ENCODE results near the gene RAPGEF2.

RAPGEF2 gene

DNA sequence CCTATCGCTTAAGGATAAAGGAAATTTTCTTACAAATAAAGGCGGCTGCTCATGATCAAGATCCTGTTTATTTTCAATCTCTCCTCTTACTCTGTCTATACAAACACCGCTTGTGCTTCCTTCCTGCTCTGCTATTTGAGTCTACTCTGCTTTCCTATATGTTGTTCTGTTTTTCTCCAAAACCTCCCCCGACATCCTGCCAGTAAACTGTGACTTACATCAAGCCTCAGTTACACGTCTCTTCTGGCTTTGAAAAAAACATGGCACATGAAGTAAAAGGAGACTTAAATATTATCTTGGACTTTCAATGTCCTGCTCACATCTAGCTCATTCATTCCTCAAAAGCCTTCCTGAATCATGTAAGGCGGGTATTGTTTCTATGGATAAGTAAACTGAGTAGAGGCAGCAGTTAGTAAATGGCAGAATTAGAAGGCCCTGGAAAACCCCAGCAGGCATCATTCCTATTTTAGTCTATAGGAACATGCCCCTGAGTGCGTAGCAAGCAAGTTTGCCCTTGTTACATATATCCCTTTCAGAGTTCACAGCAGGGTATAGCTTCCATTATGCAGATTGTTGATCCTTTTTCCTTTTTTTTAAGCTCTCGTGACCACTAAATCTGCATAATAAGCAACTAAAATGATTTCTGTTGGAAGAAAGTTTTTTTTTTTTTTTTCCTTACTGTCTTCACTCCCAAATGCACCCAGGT is 280.1 kb downstream of the RAPGEF2 start:
- DNase-seq: no peak

GRCh38 chr4:159383562-159383931 is 280.7 kb downstream of the RAPGEF2 start:
- no peak for DNase-seq

DNA sequence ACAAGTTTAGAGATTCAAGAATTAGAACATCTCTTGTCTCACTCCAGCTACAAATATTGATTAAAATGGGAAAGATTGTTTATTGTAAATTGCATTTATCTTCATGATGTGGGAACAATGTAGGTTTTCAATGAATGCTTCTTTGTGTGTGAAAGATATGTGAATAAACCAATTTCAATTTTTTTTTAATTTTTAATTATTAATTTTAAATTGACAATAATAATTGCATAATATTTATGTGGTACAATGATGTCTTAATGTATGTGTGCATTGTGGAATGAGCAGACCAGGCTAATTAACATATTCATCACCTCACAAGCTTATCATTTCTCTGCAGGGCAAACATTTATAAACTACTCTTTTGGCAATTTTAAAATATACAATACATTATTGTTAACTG is 281.1 kb downstream of the RAPGEF2 start:
- no peak for DNase-seq

- no peak for DNase-seq
Measured at GRCh38 chr4:159384632-159385031, 281.8 kb downstream of the RAPGEF2 start.

DNA sequence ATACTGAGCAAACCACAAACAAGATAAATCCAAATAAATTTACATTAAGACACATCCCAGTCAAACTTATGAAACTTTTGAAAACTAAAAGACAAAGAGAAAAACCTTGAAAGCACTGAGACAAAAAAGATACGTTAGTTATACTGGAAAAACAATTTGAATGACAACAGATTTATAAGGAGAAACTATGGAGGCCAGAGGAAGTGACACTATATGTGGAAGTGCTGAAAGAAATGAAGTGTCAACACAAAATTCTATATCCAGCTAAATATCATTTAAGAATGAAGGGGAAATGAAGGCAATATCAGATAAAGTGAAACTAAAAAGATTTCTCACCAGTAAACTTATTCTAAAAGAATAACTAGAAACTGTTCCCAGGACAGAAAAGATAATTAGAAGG is 283.7 kb downstream of the RAPGEF2 start:
- no peak for DNase-seq

DNA sequence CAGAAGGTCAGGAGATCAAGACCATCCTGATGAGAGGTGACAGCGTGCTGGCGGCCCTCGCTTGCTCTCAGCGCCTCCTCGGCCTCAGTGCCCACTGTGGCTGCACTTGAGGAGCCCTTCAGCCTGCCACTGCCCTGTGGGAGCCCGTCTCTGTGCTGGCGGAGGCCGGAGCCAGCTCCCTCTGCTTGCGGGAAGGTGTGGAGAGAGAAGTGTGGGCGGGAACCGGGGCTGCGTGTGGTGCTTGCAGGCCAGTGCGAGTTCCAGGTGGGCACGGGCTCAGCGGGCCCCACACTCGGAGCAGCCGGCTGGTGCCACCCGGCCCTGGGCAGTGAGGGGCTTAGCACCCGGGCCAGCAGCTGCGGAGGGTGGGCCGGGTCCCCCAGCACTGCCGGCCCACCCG is 286.9 kb downstream of the RAPGEF2 start:
- no peak for DNase-seq

DNA sequence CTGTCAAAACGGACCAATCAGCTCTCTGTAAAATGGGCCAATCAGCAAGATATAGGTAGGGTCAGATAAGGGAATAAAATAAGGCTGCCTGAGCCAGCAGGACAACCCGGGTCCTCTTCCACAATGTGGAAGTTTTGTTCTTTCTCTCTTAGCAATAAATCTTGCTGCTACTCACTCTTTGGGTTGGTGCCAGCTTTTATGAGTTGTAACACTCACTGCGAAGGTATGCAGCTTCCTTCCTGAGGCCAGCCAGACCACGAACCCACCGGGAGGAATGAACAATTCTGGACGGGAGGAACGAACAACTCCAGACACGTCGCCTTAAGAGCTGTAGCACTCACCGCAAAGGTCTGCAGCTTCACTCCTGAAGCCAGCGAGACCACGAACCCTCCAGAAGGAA is 287.8 kb downstream of the RAPGEF2 start:
- DNase-seq: no peak

- DNase-seq: no peak
Measured at GRCh38 chr4:159395693-159396092, 292.8 kb downstream of the RAPGEF2 start.

- no peak for DNase-seq
Measured at GRCh38 chr4:159396151-159396550, 293.3 kb downstream of the RAPGEF2 start.

DNA sequence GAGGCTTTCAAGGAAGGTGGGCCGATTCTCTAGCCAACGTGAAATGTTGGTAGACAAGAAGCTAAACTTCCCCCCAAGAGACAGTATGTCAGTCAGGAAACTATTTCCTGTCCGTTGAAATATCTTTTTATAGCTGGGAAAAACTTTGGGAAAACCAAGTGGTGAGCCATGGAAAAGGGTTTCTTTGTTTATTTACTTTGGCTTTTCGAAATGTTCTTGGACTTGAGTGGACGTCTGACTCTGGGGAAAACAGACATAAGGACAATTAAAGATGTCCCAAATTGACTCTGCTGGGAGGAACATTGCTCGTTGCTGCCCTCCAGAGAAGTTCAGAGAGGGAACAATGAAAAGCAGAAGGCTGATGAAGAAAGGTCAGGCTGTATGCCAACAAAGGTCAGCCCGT is 295.4 kb downstream of the RAPGEF2 start:
- DNase-seq: no peak

- DNase-seq: peak; percentile 3 to 16
Measured at GRCh38 chr4:159400558-159401225, 297.8 kb downstream of the RAPGEF2 start.

GRCh38 chr4:159401226-159401712 is 298.4 kb downstream of the RAPGEF2 start:
- peak in 1 of 2 experiments; percentile 6 for DNase-seq

- DNase-seq: no peak
Measured at GRCh38 chr4:159401791-159402380, 299.0 kb downstream of the RAPGEF2 start.

Data from AML-193 (cell line).